Ovary (tissue), 3 donors: ENCODE results near the gene VWA1.

Source experiments
- CTCF ChIP-seq, 3 donors: fragments of 450-650 bp in 2 of 3; fragments of 200-600 bp in 1 of 3; IDR thresholded peaks; one replicate each; pipeline versions ENCODE4 v1.5.1 to v1.8.0; 2016 to 2022; ENCODE audit warnings: antibody characterized with exemption in 3 of 3, mild to moderate bottlenecking in 1 of 3
- EP300 ChIP-seq: sonication (generic); formaldehyde crosslinking; IDR thresholded peaks from one replicate; pipeline ENCODE4 v1.6.1; 2017; ENCODE audit warnings: antibody characterized with exemption
- POLR2A ChIP-seq: fragments of 450-650 bp; IDR thresholded peaks from one replicate; pipeline ENCODE4 v1.6.1; 2017; ENCODE audit warnings: antibody characterized with exemption, mild to moderate bottlenecking, moderate library complexity
- donor health status: DM: no; HTN: no; CAD: no.

DNA sequence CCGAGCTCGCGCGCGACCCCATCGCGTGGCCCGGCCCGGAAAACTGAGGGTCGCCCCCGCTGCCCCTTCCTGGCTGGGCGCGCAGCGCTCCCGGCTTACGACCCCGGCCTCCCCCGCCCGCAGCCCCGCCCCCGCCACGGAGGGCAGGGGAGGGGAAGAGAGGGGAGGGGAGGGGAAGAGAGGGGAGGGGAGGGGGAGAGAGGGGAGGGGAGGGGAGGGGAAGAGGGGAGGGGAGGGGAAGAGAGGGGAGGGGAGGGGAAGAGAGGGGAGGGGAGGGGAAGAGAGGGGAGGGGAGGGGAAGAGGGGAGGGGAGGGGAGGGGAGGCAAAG lies 7.7 kb upstream of the VWA1 start:
- TF ChIP-seq CTCF (IDR thresholded peaks at IDR 0.05) (no peak), POLR2A (no peak), EP300 (no peak)
